Thyroid gland (tissue), 4 donors: Measurements from ENCODE around the gene AFAP1.

Source experiments
- POLR2A ChIP-seq, 2 donors: fragments of 450-650 bp; IDR thresholded peaks; one replicate each; pipeline ENCODE4 v1.6.1; 2017; ENCODE audit warnings: antibody characterized with exemption in 2 of 2, mild to moderate bottlenecking in 2 of 2, moderate library complexity in 1 of 2
- TF ChIP-seq, protein P1 (sequence below), 6 experiments: fragments of 200-600 bp in 3 of 6; fragments of 450-650 bp in 3 of 6; sonication (generic) in 3 of 6; IDR thresholded peaks; one replicate each; pipeline ENCODE4 v1.5.1; 2016 to 2019; ENCODE audit warnings: antibody characterized with exemption in 6 of 6, mild to moderate bottlenecking in 2 of 6, inconsistent platforms in 1 of 6, moderate library complexity in 1 of 6

GRCh38 chr4:7922466-7922865, 17.2 kb downstream of the AFAP1 start:
- TF ChIP-seq, protein P1, sequence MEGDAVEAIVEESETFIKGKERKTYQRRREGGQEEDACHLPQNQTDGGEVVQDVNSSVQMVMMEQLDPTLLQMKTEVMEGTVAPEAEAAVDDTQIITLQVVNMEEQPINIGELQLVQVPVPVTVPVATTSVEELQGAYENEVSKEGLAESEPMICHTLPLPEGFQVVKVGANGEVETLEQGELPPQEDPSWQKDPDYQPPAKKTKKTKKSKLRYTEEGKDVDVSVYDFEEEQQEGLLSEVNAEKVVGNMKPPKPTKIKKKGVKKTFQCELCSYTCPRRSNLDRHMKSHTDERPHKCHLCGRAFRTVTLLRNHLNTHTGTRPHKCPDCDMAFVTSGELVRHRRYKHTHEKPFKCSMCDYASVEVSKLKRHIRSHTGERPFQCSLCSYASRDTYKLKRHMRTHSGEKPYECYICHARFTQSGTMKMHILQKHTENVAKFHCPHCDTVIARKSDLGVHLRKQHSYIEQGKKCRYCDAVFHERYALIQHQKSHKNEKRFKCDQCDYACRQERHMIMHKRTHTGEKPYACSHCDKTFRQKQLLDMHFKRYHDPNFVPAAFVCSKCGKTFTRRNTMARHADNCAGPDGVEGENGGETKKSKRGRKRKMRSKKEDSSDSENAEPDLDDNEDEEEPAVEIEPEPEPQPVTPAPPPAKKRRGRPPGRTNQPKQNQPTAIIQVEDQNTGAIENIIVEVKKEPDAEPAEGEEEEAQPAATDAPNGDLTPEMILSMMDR (IDR thresholded peaks at IDR 0.05), result no peak
- no peak for TF ChIP-seq POLR2A (IDR thresholded peaks at IDR 0.05)
